Daoy (cell line): ENCODE data around the gene TMPRSS2. TPM values are rescaled to one million over a fixed set of nuclear protein-coding genes. Genes with fewer than 3 reads are reported as not detected.

Experiments used
- DNase-seq: peaks from one replicate; pipeline ENCODE4 v3.0.0-alpha.2; 2015; ENCODE audit warnings: low read depth
- total RNA-seq: library from RNA; depleted of rRNA; stranded (reverse); fragments of >200 nt; shearing (Covaris generic); gene quantifications from 2 replicates; pipeline ENCODE4 v1.2.3, GENCODE V29; 2014

Gene TMPRSS2
- total RNA-seq, 1 experiment from 2014 or later, result 9.0 TPM

DNA sequence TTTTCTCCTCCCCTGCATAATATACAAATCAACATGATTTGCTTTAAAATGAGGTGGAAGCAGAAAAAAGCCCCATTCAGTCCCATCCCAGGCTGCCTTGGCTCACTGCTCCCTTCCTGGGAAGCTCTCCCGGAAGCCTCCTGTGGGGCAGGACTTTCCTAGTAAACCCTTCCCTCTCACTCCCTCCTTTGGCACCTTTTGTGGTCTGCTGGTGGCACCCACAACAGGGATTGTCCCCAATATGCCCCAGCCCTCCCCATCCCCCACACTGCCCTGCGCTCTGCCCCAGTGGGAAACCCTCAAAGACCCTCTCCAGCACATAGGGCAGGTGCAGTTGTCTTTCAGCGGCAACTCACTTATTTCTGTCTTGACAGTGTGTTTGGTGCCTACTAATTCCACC is 1.8 kb upstream of the TMPRSS2 start:
- DNase-seq, result no peak

DNA sequence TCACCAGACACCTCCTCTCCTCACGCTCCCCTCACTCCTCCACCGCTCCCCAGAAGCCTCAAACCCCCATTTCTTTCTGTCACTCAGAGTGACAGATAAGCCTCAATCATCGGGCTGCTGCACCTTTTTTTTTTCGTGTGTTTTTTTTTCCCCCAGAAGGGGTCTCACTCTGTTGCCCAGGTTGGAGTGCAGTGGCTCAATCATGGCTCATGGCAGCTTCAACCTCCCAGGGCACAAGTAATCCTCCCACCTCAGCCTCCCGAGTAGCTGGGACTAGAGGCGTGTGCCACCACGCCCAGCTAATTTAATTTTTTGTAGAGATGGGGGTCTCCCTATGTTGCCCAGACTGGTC is 1.2 kb upstream of the TMPRSS2 start:
- no peak for DNase-seq

- no peak for DNase-seq
These were observed 622 bp upstream of the TMPRSS2 start for GRCh38 chr21:41508415-41509144.

GRCh38 chr21:41506611-41507520 is 1.1 kb downstream of the TMPRSS2 start:
- DNase-seq, result peak; percentile 24

- no peak for DNase-seq
These were observed 1.9 kb downstream of the TMPRSS2 start for GRCh38 chr21:41506005-41506594.

DNA sequence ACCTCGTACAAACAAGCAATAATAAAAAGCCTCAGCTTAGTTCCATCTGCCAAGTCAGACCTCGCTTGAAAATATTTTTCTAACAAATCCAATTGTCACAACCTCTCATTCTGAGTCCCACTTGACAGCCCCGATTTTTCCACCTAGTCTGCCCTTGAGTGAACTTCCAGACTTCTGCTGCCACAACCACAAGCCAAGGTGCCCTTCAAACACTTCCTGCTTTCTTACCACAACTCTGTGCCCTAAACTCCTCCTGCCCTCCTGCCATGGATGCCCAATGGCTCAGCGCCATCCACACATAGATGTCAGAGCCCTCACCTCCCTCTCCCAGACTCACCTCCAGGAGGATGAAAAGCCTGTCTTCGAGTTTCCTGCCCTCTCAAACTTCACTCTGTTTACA is 3.9 kb downstream of the TMPRSS2 start:
- no peak for DNase-seq

DNA sequence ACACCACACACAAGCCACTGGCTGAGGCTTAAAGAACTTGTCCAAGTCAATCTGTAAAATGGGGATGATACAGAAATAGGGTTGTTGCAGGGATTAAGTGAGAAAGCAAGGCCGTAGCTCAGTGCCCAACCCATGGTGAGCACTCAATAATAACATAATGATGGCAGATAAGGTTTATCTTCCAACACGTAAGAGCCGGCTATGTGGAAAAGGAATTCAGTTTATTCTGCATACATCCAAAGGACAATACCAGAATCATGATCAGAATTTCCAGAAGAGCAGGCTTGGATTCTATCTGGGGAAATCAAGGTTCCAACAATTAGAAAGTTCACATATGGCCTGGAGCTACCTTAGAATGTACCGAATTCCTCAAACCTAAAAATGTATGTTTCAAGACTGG is 4.6 kb downstream of the TMPRSS2 start:
- no peak for DNase-seq

DNA sequence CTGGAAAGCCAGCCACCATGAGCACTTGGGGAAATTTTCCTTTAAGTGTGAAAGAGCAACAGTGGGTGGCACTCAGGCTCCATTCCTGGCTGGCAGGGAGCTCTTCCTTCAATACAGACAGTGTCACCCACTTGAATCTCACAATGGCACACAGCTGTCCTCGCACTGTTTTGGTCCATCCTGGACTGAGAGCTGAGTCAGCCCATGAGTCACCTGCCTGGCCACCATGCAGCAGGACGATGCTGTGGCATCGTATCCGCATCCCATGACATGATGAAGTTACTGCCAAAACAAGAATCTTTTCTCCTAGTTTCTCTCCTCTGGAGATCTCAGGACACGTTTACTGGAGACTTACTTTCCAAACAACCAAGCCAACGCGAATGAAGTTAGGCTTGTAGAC is 6.0 kb downstream of the TMPRSS2 start:
- DNase-seq, result peak; percentile 79

DNA sequence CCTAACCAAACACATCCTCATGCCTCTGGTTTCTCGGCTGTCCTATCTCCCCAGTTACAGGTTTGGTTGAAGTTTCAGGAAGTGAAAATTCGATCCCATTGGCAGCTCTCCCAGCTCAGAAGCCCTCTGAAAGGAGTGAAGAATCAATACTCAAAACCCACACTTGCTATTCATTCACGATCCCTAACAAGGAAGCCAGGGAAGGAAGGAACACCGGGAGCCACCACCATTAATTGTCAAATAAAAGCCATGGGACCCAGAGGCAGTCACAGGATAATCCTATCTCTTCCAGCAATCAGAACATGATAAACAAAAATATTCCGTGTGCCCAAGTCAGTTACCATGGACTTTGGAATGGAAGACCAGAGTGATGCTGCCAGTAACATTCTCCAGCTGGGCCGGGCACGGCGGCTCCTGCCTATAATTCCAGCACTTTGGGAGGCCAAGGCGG is 7.0 kb downstream of the TMPRSS2 start:
- no peak for DNase-seq

GRCh38 chr21:41500363-41500762 is 7.6 kb downstream of the TMPRSS2 start:
- no peak for DNase-seq

DNA sequence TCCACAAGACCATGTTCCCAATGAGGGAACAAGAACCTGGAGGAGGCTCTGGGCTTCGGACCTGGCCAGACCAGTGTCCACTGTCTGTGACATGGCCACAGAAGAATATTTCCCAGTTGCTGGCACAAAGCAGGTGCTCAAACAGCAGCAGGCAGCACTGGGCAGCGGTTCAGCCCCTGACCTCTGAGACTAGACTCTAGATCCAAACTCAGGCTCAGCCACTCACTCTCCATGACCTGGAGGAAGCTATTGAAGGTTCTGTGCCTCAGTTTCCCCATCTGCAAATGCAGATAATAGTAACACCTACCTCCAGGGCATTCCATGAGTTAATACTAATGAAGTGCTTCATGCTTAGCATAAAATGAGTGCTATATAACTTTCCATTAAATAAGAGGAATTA is 8.0 kb downstream of the TMPRSS2 start:
- DNase-seq, result no peak

GRCh38 chr21:41497788-41498187 is 10.2 kb downstream of the TMPRSS2 start:
- DNase-seq, result no peak

DNA sequence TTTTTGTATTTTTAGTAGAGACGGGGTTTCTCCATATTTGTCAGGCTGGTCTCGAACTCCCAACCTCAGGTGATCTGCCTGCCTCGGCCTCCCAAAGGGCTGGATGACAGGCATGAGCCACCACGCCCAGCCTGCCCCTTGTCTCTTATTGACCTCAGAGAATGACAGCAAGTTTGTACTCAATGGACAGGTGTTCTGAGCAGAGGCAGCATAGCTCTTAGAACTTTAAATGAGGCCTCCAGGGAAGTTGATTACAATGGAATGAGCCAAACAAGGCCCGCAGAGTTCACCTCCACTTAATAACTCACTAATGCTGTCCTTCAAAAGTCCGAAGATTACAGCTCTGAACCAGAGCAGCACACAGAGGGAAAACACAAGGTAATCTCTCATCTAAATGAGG is 10.9 kb downstream of the TMPRSS2 start:
- DNase-seq, result no peak

- no peak for DNase-seq
These were observed 13.7 kb downstream of the TMPRSS2 start for GRCh38 chr21:41494242-41494641.

DNA sequence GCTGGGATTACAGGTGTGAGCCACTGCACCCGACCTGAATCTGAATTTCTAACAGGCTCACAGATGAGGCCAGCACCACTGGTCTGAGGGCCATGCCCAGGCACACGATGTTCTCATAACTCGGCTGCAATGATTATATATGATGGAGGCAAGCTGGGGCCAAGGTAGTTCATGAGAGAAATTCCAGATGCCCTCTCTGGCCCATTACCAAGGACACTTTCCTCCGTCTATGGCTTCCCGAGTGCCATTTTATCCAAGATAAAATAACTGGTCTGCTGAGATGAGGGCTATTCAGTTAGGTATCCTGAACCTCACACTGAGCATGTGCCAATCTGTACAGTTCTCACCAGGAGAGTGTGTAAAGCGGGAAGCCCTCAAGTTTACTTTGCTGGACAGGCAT is 16.5 kb downstream of the TMPRSS2 start:
- no peak for DNase-seq

GRCh38 chr21:41490330-41490729 is 17.6 kb downstream of the TMPRSS2 start:
- DNase-seq, result no peak

DNA sequence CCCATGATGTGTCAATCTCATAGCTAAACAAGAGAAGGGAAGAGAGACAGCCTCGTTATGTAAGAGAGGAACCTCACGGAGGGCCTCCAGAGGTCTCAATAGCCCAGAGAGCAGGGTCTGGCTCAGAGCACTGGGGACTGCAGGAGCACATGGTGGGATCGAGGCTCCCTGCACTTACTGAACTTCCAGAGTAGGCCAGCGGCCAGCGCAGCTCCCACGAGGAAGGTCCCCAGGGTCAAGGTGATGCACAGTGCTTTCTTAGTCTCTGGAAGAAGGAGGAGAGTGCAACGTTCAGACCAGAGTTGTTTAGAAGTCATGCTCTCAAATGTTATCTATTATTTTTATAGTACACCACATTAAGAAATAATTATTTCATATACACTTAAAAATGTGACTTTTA is 18.6 kb downstream of the TMPRSS2 start:
- DNase-seq, result no peak

- DNase-seq, result peak; percentile 49
These were observed 19.9 kb downstream of the TMPRSS2 start for GRCh38 chr21:41488080-41488479.

GRCh38 chr21:41487082-41487481 is 20.9 kb downstream of the TMPRSS2 start:
- DNase-seq, result no peak

DNA sequence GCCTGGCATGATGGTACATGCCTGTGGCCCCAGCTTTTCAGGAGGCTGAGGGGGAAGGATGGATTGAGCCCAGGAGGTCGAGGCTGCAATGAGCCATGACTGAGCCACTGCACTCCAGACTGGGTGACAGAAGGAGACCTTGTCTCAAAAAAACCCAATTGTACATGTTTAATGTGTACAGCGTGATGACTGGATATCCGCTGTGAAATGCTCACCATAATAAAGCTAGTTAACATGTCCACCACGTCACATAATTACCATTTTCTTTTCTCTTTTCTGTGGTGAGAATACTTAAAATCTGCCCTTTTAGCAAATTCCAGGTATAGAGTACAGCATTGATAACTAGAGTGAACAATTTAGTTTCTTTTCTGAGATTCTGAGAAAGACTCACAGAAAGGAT is 24.0 kb downstream of the TMPRSS2 start:
- DNase-seq, result no peak

DNA sequence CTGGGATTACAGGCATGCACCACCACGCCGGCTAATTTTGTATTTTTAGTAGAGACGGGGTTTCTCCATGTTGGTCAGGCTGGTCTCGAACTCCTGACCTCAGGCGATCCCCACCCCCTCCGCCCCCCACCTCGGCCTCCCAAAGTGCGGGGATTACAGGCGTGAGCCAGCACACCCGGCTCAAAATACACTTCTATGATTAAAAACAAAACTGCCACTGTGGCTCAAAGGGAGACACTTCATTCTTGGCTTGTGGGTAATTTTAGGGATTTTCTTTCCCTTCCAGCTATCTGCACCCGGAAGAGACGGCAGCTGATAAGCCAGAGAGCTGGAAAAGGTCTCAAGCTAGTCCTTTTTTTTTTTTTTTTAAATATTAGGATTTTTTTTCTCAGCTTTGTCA is 24.5 kb downstream of the TMPRSS2 start:
- DNase-seq, result no peak

DNA sequence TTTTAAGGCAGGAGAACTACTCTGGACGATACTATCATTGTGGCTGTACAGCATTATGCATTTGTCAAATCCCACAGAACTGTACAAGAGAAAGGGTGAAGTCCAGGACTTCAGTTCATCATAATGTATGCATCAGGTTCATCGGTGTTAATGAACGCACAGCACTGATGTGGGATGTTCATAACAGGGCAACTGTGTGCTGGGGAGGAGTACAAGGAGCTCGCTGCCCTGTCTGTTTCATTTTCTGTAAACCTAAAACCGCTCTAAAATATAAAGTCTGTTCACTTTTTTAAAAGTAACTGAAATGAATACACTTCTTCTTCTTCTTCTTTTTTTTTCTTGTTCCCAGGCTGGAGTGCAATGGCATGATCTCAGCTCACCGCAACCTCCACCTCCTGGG is 25.0 kb downstream of the TMPRSS2 start:
- no peak for DNase-seq

DNA sequence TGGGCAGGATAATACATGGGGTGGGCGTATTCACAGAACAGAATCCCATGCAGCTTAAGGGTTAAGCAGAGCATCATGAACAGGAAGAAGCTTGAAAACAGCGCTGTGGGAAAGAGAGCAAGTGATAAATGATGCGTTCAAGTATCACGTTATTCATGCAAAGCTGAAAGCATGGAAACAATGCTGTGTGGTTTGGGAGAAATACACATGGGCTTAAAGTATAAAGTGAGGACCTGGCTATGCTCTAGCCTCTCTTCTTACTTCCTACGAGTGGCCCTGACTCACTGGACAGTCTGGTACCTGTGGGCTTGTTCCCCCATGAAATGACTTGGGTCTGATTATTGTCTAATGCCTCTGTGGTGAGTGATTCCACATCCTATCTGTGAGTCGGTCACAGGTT is 25.7 kb downstream of the TMPRSS2 start:
- peak; percentile 83 for DNase-seq
